IPS DF 6.9 (cell line): ENCODE data around the gene MEIS2.

Source experiments
- DNase-seq: peaks from one replicate; pipeline ENCODE4 v3.0.0-alpha.2; 2013; ENCODE audit warnings: low read depth, low spot score
- H3K27ac ChIP-seq: one replicate; pipeline ENCODE4 v1.5.1; 2013; ENCODE audit warnings: low read length, control low read depth
- H3K27me3 ChIP-seq: 2 replicates; pipeline ENCODE4 v1.6.1; 2013; ENCODE audit warnings: mild to moderate bottlenecking, low read length; ENCODE audit not compliant: control insufficient read depth, insufficient read depth
- H3K36me3 ChIP-seq: 2 replicates; pipeline ENCODE4 v1.6.1; 2013; ENCODE audit warnings: low read length; ENCODE audit not compliant: control insufficient read depth, insufficient read depth
- H3K4me1 ChIP-seq: 2 replicates; pipeline ENCODE4 v1.6.1; 2013; ENCODE audit warnings: low read length; ENCODE audit not compliant: control insufficient read depth, insufficient read depth
- H3K4me3 ChIP-seq: 2 replicates; pipeline ENCODE4 v1.5.1; 2013; ENCODE audit warnings: mild to moderate bottlenecking, low read length
- H3K9me3 ChIP-seq: 2 replicates; pipeline ENCODE4 v1.6.1; 2013; ENCODE audit warnings: low read length, inconsistent platforms; ENCODE audit not compliant: control insufficient read depth, insufficient read depth
- WGBS: extraction: QIAGEN DNeasy Blood & Tissue Kit; methylation state at CpG from one replicate; pipeline ENCODE4 v1.1.7; 2013; ENCODE audit warnings: mixed read lengths, missing lambda C conversion rate; ENCODE audit not compliant: insufficient read length, insufficient coverage; 5-methylcytosine and 5-hydroxymethylcytosine counted together

Gene MEIS2

DNA sequence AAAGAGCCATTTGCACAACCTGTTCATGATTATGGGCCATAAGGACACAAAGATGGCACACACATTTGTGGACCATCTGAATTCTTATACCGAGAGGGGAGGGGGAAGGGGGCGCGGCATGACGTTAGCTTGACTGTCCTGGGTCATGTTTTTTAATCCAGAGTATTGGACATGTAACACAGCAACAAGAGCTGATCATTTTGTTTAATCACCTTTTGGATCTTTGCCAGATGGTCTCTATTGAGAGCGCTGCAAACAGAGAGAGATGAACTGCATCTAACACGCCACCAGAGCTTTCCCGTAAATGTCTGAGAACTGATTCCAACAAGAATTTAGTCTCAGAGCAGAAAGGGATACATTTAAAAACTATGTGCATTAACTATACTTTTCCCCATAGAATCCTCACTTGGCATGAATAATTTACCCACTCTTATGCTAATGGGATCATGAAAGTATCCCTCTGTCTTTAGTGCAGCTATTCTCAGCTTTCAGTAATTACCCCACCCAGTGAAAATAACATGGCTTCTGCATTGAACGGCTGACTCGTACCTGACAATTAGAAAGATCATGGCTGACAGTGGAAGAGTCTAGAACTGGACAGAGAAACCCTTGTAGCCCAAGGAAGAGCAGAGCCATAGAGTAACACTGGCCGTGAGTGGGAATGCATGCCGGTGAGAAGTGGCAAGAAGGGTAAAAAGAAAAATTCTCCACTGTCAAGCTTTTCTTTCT lies 22.6 kb downstream of the MEIS2 start:
- Histone ChIP-seq H3K4me1 (no peaks in the 10 kb centered on the region), H3K36me3 (no peaks in the 10 kb centered on the region), H3K27me3 (no peaks in the 10 kb centered on the region; the same call in 1 of the 2 replicates), H3K4me3 (no peak overlapping the region), H3K9me3 (no peaks in the 10 kb centered on the region), H3K27ac (no peak overlapping the region)
- WGBS: no CpG with 5 or more reads among the region's 11 CpGs
- DNase-seq: no peak

DNA sequence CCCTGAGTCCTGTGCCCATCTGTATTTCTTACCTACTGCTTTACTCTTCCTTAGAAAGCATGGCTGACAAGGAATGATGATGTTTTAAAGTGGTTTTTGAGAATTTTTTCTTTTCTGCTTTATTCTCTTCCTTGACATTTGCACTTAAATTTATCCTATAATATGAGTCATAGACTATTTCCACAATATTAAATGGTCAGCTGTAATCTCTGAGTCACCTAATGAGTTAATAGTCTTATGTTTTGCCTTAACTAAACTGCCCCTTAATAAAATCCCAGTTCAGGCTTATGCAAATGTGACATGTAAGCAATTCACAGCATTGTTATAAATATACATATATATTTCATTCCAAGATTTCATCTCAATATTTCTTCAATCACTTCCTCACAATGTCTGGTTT lies 23.8 kb downstream of the MEIS2 start:
- no peak overlapping the region for H3K4me3 ChIP-seq
- H3K9me3 ChIP-seq: no peaks in the 10 kb centered on the region
- H3K27ac ChIP-seq: no peak overlapping the region
- H3K27me3 ChIP-seq: no peaks in the 10 kb centered on the region; the same call in 1 of the 2 replicates
- H3K36me3 ChIP-seq: no peaks in the 10 kb centered on the region
- DNase-seq: no peak
- H3K4me1 ChIP-seq: no peaks in the 10 kb centered on the region

DNA sequence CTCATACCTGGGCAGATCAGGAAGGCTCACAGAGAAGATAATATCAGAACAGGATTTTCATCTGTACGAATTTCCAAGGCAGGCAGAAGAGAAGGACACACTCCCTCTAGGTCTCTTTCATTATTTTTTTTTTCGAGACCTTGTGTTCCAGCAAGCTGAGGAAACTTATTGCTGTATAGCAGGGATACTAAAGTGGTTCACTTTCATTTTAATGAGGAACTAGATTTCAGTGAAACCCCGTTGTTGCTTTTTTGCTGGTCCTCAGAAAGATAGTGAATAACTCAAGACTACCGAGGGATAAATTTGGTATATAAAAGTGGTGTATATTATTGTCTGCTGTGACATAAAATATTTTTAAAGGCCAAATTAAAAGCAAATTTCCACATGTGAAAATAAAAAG lies 24.6 kb downstream of the MEIS2 start:
- Histone ChIP-seq H3K9me3 (no peaks in the 10 kb centered on the region), H3K4me3 (no peak overlapping the region), H3K27ac (no peak overlapping the region), H3K36me3 (no peaks in the 10 kb centered on the region), H3K27me3 (no peaks in the 10 kb centered on the region; the same call in 1 of the 2 replicates), H3K4me1 (no peaks in the 10 kb centered on the region)
- no CpG with 5 or more reads among the region's 4 CpGs for WGBS
- DNase-seq: no peak

DNA sequence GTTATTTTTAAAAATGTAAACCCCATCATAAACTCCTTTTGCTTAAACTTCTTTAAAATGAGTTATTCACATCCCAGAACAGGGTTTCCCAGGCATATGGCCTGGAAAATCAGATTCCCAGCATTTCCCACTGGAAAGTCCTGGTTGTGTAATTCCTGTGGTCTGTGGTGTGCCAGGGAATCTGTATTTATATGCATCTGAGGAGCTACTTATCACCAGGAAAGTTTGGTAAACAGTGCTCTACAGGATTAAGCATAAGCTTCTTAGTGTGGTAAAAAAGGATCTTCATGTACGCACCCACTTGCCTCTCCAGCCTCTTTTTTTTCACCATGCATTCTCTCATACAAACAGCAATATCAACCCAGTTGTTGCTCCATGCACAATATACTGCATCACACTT lies 28.2 kb downstream of the MEIS2 start:
- no CpG with 5 or more reads among the region's 1 CpG for WGBS
- H3K27me3 ChIP-seq: no peaks in the 10 kb centered on the region
- no peaks in the 10 kb centered on the region for H3K4me1 ChIP-seq
- no peak overlapping the region for H3K4me3 ChIP-seq
- H3K9me3 ChIP-seq: no peaks in the 10 kb centered on the region
- H3K27ac ChIP-seq: no peak overlapping the region
- no peak for DNase-seq
- H3K36me3 ChIP-seq: no peaks in the 10 kb centered on the region

DNA sequence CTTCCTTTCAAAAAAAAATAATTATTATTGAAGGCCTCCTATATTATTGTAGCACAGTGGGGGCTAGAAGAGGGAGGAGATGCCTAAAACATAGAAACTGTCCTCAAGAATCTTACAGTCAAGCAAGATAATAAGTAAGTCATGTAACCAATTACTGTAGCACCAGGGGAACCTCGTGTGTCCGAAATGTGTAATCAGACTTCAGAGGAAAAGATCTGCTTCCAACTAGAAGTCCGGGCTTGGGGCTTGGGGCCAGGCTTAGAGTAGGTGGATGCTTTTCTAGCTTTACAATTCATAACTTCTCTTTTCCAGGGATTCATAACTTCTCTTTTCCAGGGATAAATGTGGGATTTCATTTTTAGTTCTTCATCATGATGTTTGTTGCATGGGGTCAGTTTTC lies 29.2 kb downstream of the MEIS2 start:
- Histone ChIP-seq H3K27ac (no peak overlapping the region), H3K4me3 (no peak overlapping the region), H3K9me3 (no peaks in the 10 kb centered on the region), H3K36me3 (no peaks in the 10 kb centered on the region), H3K27me3 (no peaks in the 10 kb centered on the region), H3K4me1 (no peaks in the 10 kb centered on the region)
- DNase-seq: no peak
- no CpG with 5 or more reads among the region's 3 CpGs for whole genome bisulfite sequencing

- no CpG with 5 or more reads among the region's 2 CpGs for WGBS
- Histone ChIP-seq H3K4me3 (no peak overlapping the region), H3K27ac (no peak overlapping the region), H3K36me3 (no peaks in the 10 kb centered on the region), H3K4me1 (no peaks in the 10 kb centered on the region), H3K9me3 (no peaks in the 10 kb centered on the region), H3K27me3 (no peaks in the 10 kb centered on the region)
- no peak for DNase-seq
These were observed 29.7 kb downstream of the MEIS2 start for GRCh38 chr15:37070686-37071085.

- H3K4me1 ChIP-seq: peaks cover 4% of the 10 kb centered on the region
These were observed 38.4 kb downstream of the MEIS2 start for GRCh38 chr15:37061996-37062395.

DNA sequence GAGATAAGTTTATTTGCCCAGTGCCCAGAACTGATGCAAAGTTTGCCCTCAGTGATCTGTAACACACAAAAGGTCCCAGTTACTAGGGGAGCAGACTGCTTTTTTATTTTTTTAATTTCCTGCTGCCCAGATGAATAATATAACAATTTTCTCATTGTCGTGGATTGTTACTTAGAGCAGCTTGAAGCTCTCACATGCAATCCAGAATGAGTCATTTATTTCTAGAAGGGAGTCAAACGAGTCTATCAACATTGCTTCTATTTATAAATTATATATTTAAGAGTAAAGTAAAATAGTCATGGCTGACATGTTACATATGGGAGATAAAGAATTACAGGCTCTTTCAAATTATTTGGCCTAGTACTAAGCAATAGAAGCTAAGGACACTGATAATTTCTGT lies 41.3 kb downstream of the MEIS2 start:
- Histone ChIP-seq H3K27me3 (no peaks in the 10 kb centered on the region), H3K36me3 (no peaks in the 10 kb centered on the region), H3K9me3 (no peaks in the 10 kb centered on the region), H3K4me3 (no peak overlapping the region), H3K4me1 (peaks cover 4% of the 10 kb centered on the region), H3K27ac (no peak overlapping the region)
- no peak for DNase-seq
- no CpG with 5 or more reads among the region's 2 CpGs for WGBS

More at GRCh38 chr15:37061996-37062395, 38.4 kb downstream of the MEIS2 start:
- Histone ChIP-seq H3K27me3 (no peaks in the 10 kb centered on the region), H3K4me3 (no peak overlapping the region), H3K9me3 (no peaks in the 10 kb centered on the region), H3K36me3 (no peaks in the 10 kb centered on the region), H3K27ac (no peak overlapping the region)
- no CpG with 5 or more reads among the region's 1 CpG for WGBS
- DNase-seq: no peak

GRCh38 chr15:37058316-37058985 lies 41.9 kb downstream of the MEIS2 start:
- Histone ChIP-seq H3K36me3 (no peaks in the 10 kb centered on the region), H3K9me3 (no peaks in the 10 kb centered on the region), H3K27ac (no peak overlapping the region), H3K27me3 (no peaks in the 10 kb centered on the region), H3K4me3 (no peak overlapping the region), H3K4me1 (peaks cover 4% of the 10 kb centered on the region)
- DNase-seq: no peak
- WGBS: no CpG with 5 or more reads among the region's 6 CpGs

- WGBS: no CpG with 5 or more reads among the region's 9 CpGs
- H3K27ac ChIP-seq: no peak overlapping the region
- H3K36me3 ChIP-seq: no peaks in the 10 kb centered on the region
- H3K4me1 ChIP-seq: peaks cover 4% of the 10 kb centered on the region
- no peak overlapping the region for H3K4me3 ChIP-seq
- no peaks in the 10 kb centered on the region for H3K27me3 ChIP-seq
- no peak for DNase-seq
- H3K9me3 ChIP-seq: no peaks in the 10 kb centered on the region
These were observed 42.5 kb downstream of the MEIS2 start for GRCh38 chr15:37057831-37058230.

DNA sequence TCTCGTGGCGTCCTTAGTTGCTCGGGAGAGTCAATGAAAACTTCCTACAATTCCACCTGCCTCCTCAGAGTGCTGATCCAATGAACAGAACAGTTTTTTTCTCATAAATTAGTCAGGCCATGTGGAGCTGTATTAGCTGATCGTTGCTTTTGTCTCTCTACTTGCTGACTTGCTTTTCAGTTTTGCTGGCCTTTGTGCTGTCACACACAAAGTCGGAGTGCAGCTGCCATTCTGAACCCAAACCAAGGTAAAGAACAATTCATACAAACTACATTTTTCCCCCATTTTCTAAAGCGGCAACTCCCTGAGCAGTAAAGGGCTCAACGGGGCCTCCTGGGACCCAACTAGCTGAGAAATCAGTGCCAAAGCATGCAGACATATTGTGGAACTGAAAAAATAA lies 43.1 kb downstream of the MEIS2 start:
- no peaks in the 10 kb centered on the region for H3K36me3 ChIP-seq
- WGBS: no CpG with 5 or more reads among the region's 7 CpGs
- DNase-seq: no peak

More for the DNA sequence above, 43.1 kb downstream of the MEIS2 start:
- no peaks in the 10 kb centered on the region for H3K27me3 ChIP-seq
- no peaks in the 10 kb centered on the region for H3K9me3 ChIP-seq
- H3K4me3 ChIP-seq: no peak overlapping the region
- H3K4me1 ChIP-seq: peaks cover 4% of the 10 kb centered on the region
- H3K27ac ChIP-seq: no peak overlapping the region
